NOMO-1 treated with dmso at 0.1 percent for 144 hours (cell line): ENCODE data around the gene NFASC.

Source experiments
- DNase-seq: peaks from one replicate; lab custom pipeline; 2025; ENCODE audit not compliant: unreplicated experiment; lab: John Stamatoyannopoulos, UW

Gene NFASC

DNA sequence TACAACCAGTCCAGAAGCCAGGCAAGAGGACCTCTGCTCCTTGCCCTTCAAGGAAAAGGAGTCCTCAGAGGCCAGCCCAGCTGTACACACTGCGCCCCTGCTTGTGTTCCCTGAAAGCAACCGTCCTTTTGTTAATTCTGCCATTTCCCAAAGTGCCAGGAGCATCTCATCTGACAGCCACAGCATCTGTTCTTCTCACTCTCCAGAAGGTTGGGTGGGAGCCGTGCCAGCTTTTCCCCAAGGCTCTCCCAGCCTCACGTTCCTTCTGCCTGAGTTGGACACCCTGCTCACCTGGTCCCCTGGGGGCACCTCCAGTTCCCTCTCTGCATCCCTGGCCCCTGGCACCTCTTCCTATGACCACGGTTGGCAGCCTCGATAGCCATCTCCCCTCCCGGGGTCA lies 161.8 kb downstream of the NFASC start:
- no peak for DNase-seq

DNA sequence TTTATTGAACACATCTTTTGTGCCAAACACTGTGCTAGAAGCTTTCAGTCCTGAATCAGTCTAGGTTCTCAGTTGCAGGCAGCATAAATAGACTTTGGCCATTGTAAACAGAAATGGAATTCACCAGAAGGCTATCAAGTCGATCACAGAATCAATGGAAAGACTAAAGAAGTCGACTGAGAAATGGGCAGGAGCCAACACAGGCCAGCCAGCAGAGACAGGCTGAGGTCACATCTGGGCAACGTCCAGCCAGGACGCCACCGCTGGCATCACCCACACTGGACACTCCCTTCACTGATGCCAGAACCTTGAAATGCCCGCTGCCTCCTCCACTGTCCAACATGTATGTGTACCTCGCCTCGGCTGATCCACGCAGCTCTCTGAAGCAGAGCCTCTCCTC lies 166.9 kb downstream of the NFASC start:
- no peak for DNase-seq

DNA sequence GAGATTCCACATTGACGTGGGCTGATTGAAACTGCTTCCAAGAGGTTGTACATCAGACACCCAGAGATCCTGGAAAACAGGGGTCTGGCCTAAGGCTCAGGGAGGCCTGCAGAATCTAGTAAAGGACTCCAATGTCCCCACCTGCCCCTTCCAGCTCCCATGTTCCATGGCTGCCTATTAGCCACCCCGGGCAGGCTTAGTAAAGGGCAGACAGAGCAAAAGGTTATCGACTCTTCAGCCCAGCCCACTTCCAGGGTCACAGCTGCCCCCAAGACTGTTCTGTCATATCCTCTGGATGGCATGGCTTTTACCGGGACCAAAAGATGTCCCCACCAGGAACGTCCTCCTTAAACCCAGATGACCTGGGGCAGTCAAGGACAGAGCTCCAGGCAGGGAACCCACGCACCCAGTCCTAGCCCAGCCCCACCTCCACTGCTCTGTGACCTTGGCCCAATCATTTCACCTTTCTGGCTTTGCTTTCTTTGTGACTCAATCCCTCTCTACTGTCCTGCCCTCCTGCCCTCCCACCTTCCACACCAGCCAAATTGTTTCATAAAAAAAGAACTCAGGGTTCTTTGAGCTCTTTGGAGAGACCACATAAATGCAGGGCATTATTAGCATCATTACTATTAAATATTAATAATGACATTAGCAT lies 167.6 kb downstream of the NFASC start:
- DNase-seq, result no peak

DNA sequence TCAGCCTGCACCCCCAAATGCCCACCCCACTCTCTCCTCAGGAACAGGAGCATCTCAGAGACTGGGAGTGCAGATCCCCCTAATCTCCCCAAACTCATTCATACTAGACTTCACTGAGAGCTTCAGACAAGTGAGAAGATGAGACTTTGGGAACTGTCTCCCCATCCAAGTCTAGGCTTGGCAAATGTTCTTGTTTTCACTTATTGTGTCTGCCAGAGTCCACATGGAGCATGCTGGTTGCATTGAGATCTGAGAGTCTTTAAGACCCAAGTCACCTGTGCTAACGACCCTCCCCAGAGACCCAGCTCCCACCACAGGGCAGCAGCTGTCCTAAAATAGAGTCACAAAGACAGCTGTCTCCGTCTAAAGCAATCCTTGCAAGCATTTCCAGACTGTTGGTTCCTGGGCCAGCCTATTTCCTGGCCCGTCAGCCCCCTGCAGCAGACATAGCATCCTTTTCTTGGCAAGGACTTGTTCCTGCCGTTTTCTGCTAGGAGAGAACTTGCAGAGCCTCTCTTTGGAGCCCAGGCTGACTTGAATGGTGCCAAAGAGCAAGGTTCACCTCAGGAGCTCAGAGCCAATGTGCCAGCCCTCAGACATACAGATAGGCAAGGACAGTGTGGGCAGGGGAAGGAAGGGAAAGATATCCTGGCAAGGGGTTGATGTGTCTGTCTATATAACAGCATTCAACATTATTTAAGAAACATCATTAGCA lies 170.5 kb downstream of the NFASC start:
- no peak for DNase-seq

GRCh38 chr1:205041998-205042910 lies 171.6 kb downstream of the NFASC start:
- DNase-seq, result no peak

DNA sequence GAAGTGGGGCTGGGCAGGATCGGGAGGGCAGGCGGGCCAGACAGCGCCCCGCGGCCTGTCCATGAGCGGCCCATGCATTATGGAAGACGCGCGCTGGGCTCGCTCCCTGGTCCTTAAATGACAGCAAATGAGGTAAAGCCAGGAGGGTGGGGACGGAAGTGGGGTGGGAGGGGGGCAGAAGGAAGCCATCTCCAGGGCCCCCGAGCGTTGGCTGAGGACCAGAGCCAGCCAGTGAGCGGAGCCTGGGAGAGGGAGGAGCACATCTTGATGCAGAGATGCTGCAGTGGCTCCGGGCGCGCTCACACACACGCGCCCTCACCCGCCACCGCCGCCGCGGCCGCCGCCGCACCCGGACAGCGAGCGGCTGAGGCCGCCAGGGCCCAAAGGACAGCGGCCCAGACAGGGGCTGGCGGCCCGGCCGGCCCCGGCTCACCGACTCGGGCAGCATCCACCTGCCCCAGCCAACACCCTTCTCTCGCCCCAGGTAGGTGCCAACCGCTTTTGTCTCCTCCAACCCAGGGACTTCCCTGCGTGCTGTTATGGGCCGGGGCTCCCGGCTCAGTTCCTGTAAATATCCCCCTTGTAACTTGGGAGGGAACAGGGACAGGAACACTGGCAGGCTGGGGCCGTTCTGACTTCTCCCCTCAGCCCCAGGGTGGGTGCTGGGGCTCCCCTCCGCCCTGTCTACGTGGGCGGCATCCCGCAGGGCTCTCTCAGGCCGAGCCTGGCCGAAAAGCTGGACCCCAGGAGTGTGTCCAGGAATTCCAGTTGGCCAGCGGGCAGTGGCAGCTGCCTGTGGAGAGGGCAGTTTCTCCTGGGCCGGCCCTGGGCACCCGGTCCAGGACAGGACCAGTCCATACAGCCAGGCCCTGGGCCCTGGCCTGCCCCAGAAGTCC lies 172.5 kb downstream of the NFASC start, which contains the start of gene CNTN2:
Gene CNTN2 (plus strand): TSS at position 302 of the 896 bp plus-strand sequence. CDS start 9,974 bp downstream, outside the sequence.
- DNase-seq, result no peak

DNA sequence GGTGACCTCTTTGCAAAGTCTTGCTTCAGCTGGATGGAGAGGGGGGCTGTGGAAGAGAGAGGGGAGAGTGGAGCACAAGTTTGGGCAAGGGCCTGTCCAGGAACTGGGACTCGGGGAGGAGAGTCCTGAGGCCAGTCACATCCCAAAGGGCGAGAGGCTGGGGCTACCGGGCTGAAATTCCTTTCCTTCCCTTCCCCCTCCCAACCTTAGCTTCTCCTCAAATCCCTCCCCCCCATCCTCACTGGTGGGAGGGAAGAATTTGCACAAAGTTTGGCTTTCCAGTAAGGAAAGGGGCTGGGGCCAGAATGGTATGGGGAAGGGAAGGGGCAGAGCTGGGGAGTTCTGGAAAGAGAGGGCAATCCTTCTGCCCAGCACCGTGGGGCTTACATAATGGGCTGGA lies 173.2 kb downstream of the NFASC start:
- DNase-seq, result no peak

- DNase-seq, result no peak
These were observed 174.1 kb downstream of the NFASC start for GRCh38 chr1:205044741-205045140.

DNA sequence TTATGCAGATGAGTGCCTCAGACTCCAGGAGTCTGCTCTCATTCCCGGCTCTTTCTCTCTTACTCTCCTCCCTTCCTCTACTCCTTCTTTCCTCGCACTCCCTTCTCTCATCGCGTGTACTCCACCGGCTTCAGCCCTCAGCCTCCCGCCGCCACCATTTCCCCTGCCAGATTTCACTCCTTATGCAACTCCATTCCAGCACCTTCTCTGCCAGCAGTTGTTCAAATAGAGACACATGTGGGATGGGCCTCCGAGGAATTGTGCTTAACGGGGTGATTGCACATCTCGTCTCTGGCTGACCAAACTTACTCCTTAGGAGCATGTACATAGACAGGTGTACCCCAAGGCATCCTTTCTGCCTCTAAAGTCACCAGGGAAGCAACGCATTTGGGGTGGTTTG lies 174.5 kb downstream of the NFASC start:
- DNase-seq, result no peak

GRCh38 chr1:205046870-205047269 lies 176.2 kb downstream of the NFASC start:
- no peak for DNase-seq

GRCh38 chr1:205047764-205048231 lies 177.1 kb downstream of the NFASC start:
- DNase-seq, result no peak

DNA sequence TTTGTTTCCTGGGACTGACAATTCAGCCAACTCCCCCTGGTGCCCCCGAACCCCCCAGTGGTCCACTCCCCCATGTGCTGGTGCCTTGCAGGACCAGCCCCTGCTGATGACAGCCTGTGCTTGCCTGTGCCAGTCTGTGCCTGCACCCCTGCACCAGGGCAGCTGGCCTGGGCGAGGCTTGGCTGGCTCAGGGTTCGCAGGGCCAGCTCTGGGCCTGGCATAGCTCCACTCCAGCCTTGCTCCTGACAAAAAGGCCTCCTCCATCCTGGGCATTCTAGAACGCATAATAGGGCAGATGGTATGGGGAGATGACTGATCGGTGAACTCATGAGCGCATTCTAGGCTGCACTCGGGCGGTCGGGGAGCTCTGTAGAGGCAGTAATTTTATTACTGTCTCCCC lies 177.7 kb downstream of the NFASC start:
- no peak for DNase-seq

GRCh38 chr1:205049479-205049878 lies 178.8 kb downstream of the NFASC start:
- no peak for DNase-seq

- DNase-seq, result no peak
These were observed 182.0 kb downstream of the NFASC start for GRCh38 chr1:205052690-205053089.

DNA sequence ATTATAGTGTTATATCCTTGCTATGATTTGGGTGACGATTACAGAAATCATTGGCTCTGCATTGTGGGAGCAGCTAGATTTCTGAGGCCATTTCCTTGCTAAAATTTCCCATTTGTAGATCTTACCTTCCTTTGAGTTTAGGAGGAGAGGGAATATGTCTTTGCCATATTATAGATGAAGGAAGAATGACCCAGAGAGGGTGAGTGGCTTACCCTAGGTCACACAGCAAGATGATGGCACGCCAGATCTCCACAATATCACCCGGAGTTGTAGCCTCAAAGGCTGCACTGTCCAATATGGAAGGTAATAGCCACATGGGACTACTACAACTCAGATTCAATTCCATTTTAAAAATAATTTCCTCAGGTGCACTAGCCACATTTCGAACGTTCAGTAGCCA lies 182.6 kb downstream of the NFASC start:
- no peak for DNase-seq

GRCh38 chr1:205054013-205054412 lies 183.4 kb downstream of the NFASC start:
- no peak for DNase-seq

GRCh38 chr1:205056188-205056611 lies 185.5 kb downstream of the NFASC start:
- no peak for DNase-seq

GRCh38 chr1:205056956-205057568 lies 186.4 kb downstream of the NFASC start:
- no peak for DNase-seq

DNA sequence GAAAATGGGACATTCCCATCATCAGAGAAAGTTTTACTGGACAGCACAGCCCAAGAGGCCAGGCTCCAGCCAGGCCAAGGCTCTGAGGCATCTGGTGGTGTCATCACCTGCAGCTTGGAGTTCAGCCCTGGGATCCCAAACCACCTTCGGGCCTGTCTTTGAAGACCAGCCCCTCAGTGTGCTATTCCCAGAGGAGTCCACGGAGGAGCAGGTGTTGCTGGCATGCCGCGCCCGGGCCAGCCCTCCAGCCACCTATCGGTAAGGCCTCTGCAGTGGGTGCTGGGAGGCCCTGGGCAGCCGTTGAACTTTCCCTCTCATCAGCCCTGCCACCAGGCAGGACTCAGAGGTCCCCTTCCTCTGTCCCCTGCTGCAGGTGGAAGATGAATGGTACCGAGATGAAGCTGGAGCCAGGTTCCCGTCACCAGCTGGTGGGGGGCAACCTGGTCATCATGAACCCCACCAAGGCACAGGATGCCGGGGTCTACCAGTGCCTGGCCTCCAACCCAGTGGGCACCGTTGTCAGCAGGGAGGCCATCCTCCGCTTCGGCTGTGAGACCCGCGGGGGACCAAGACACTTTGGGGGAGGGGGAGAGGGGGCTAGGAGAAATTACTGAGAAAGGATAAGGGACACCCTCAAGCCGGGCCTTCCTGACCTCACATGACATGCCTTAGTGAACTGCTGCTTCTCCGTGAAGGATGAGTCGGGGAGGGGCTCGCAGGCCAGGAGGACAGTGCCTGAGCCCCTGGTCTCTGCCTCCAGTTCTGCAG lies 187.3 kb downstream of the NFASC start:
- DNase-seq, result no peak
